Measurements from ENCODE around the gene PKDREJ.

GRCh38 chr22:46247443-46247975, 15.6 kb downstream of the PKDREJ start:
- no peak for TF ChIP-seq CTCF (IDR thresholded peaks at IDR 0.05)
- TF ChIP-seq POLR2A (IDR thresholded peaks at IDR 0.05), result no peak
